CD4-positive, alpha-beta T cell treated with Interleukin-2 at 100 ng/mL for 4 hours (primary cell): ENCODE results near the gene RELB.
"Not testable (repeated sequence)": the region's sequence is repeated elsewhere in the genome, so short reads cannot be mapped to it uniquely, and the experiment has no call there.

Experiments
- DNase-seq: peaks from one replicate; pipeline ENCODE4 v3.0.0-alpha.2; 2020; ENCODE audit warnings: low spot score

The RELB gene

DNA sequence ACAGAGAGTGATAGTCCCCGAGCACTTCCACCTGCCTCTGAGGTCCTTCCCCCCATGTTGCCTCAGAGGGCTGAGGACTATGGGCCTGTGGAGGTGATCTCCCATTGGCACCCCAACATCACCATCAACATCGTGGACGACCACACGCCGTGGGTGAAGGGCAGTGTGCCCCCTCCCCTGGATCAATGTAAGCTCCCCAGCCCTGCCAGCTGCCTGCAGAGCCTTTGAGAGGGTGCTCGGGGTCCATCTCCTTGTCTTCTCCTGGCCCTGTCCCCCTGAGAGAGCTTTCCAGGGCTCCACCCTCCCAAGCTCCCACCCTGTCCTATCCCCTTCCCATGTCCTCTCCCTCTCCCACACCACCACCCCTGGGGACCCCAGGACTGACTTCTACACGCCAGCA is 14.9 kb upstream of the RELB start:
- no peak for DNase-seq

- no peak for DNase-seq
Observed at GRCh38 chr19:44987148-44987675, 14.1 kb upstream of the RELB start.

DNA sequence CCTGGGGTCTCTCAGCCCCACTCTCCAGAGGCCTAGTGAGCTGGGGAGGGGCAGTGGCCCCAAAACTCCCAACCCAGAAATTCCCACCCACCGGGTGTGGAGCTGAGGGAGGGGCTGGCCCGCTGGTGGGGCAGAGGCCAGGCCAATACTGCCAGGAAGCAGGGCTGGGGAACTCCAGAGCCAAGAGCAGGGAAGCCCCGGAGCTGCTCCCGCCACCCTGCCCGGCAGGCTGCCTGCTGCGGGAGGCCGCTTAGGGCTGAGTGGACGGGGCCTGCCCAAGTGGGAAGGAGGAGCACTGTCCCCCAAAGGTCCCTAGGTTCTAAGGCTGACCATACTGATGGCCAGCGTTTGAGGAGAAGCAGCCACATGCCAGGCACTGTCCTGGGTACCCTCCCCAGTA is 13.0 kb upstream of the RELB start:
- no peak for DNase-seq

- peak; percentile 69 for DNase-seq
Observed at GRCh38 chr19:44988896-44989556, 12.2 kb upstream of the RELB start.

DNA sequence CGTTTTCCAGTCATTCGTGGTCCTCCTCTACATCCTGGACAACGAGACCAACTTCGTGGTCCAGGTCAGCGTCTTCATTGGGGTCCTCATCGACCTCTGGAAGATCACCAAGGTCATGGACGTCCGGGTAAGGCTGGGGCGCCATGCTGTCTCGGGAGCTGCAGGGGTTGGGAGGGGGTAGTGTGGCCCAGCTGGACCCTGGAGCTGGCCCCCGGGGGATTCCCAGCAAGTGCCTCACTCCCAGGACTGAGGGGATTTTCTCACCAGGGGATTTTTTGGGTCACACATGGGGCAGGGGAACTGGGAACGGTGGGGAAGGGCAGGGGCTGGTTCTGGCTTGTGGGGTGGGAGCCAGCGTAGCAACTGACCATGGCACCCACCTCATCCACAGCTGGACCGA is 10.8 kb upstream of the RELB start:
- no peak for DNase-seq

- no peak for DNase-seq
Observed at GRCh38 chr19:44990966-44991365, 10.3 kb upstream of the RELB start.

GRCh38 chr19:44992336-44993163 is 8.7 kb upstream of the RELB start:
- no peak for DNase-seq

DNA sequence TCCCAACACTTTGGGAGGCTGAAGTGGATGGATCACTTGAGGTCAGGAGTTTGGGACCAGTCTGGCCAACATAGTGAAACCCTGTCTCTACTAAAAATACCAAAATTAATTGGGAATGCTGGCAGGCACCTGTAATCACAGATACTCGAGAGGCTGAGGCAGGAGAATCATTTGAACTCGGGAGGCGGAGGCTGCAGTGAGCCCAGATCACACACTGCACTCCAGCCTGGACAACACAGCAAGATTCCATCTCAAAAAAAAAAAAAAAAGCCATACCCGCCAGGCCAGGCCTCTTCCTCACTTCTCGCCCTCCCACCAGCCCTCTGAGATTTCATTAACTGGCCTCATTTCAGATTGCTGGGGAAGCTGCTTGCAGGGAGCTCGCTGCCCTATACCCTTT is 7.7 kb upstream of the RELB start:
- DNase-seq: no peak

DNA sequence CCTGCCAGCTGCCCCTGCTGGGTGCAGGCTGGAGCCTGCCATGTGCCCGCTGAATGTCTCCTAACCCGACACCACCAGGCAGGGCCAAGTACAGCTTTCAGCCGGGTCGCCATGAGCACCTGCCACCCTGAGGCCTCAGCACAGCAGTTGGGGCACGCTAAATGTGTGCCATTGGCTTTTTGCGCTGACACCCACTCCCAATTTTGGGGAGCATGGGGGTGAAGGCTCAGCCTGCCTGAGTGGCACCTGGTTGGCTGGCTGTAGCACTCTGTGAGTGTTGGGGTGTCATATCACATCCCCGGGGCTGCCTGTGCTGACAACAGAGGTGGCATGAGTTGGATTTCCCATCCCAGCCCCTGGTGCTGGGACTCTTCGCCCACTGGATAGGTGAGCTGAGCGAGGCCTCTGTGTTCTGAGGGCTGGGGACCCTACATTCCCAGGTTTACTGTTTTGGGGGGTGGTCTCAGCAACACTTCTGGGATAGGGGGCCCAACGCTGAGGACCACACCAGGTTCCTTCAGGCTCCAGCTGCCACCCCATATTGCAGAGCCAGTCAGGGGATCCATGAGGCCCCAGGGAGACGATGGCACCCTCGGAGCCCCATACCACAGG is 7.2 kb upstream of the RELB start:
- DNase-seq: no peak

DNA sequence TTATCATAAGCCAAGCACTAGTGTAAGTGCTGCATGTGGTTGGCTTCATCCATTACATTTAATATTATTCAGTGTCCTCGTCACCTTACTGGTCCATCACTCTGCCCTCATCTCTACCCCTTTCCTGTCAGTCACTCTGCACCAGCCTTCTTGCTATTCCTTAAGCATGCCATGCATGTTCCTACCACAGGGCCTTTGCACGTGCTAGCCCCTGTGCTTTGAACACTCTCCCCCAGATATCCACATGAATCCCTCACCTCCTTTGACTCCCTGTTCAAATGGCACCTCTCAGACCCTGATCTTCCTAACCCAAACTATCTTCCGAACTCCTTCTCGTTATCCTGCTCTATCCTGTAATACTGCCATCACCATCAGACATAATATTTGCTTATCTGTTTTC is 3.2 kb upstream of the RELB start:
- no peak for DNase-seq

GRCh38 chr19:44999131-44999925 is 1.9 kb upstream of the RELB start:
- DNase-seq: not testable (repeated sequence)

- not testable (repeated sequence) for DNase-seq
Observed at GRCh38 chr19:45000665-45001064, 599 bp upstream of the RELB start.

DNA sequence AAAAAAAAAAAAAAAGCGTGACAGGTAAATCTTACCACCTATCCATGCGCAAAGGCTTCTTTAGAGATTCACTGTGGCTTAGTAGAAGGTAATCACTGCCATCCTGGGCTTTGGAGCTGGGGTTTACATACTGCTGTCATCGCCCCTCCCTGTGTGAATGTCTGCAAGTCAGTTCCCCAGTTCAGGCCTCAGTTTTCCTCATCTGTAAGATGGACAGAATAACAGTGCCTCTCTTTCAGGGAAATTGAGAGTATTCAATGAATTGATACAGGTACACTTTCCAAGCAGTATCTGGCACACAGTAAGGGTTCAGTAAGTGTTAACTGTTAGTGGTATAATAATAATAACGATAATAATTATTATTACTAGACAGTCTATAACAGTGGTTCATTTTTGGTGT is 2.2 kb downstream of the RELB start:
- DNase-seq: no peak

DNA sequence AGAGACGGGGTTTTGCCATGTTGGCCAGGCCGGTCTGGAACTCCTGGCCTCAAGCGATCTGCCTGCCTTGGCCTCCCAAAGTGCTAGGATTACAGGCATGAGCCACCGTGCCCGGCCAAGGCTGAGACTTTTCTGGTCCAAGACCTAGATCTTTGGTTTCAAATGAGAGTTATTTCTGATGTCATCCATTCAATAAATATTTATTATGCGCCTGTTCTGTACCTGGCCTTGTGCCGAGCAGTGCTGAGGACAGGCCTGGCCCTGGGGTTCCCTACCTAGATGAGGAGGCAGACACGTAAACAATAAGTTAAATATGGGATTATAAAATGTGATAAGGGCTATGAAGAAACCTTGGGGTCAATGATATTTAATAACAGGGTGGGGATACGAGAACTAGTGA is 4.5 kb downstream of the RELB start:
- DNase-seq: no peak

DNA sequence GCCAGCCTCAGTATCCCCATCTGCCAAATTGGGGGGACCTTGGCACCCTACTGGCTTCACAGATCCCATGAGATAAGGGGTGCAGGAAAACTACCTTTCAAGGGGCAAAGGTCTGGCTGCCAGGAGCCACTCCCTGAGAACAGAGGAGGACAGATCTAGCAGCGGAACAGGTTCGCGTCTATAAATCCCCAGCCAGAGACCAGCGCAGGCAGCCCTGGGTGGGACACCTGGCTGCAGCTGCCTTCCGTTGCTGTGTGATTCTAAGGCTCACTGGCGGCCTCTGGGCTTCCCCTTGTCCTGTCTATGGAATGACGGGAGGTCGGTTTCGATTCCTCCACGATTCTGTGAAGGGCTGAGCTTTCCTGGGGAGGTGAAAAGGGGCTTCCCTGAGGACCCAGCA is 7.3 kb downstream of the RELB start:
- DNase-seq: no peak

GRCh38 chr19:45009625-45010255 is 8.5 kb downstream of the RELB start:
- no peak for DNase-seq

- DNase-seq: no peak
Observed at GRCh38 chr19:45010306-45010705, 9.0 kb downstream of the RELB start.

GRCh38 chr19:45011959-45012358 is 10.7 kb downstream of the RELB start:
- DNase-seq: no peak

GRCh38 chr19:45016388-45017314 is 15.4 kb downstream of the RELB start:
- peak; percentile 89 for DNase-seq

DNA sequence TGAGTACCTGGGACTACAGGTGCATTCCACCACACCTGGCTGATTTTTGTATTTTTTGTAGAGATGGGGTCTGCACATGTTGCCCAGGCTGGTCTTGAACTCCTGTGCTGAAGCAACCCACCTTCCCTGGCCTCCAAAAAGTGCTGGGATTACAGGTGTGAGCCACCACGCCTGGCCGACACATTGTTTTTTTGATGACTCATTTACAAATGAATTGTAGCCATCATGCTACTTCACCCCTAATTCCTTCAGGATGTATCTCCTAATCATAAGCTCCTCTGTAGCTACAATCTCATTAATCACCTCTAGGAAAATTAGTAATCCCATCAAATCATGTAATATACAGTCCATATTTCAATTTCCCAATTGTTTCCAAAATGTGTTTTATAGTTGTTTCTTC is 17.9 kb downstream of the RELB start:
- DNase-seq: no peak

DNA sequence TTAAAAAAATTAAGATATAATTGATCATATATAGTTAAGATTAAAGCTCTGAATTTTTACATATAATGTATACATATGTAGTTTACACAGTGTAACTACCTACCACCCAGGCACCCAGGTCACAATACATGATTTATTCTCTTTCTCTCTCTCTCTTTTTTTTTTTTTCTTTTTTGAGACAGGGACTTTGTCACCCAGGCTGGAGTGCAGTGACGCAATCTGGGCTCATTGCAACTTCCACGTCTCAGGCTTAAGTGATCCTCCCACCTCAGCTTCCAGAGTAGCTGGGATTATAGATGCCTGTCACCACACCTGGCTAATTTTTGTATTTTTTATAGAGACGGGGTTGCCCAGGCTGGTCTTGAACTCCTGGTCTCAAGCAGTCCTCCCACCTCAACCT is 18.8 kb downstream of the RELB start:
- DNase-seq: no peak
